Small intestine (tissue), 7 donors: Measurements from ENCODE around the gene ACY1. TPM values are rescaled to one million over a fixed set of nuclear protein-coding genes. Genes with fewer than 3 reads are reported as not detected.
"Not testable (repeated sequence)": the region's sequence is repeated elsewhere in the genome, so short reads cannot be mapped to it uniquely, and the experiment has no call there.

ENCODE experiments used
- DNase-seq, 2 donors: peaks; one replicate each; pipeline versions ENCODE4 v3.0.0 to v3.0.0-alpha.2; 2013
- FAIRE-seq: peaks from 2 replicates; lab custom pipeline; 2012; peaks lifted over from hg19 to GRCh38; lab: Jason Lieb, UNC
- H3K27ac ChIP-seq, 3 donors: one replicate each; pipeline ENCODE4 v1.5.1; 2013; ENCODE audit warnings: low read length in 2 of 3, mild to moderate bottlenecking in 2 of 3, control low read depth in 1 of 3, inconsistent platforms in 1 of 3, low read depth in 1 of 3, moderate library complexity in 1 of 3
- H3K27me3 ChIP-seq, 3 donors: one replicate each; pipeline ENCODE4 v1.6.1; 2013; ENCODE audit warnings: low read length in 3 of 3, inconsistent platforms in 1 of 3; ENCODE audit not compliant: control insufficient read depth in 3 of 3, insufficient read depth in 3 of 3
- H3K36me3 ChIP-seq, 3 donors: one replicate each; pipeline ENCODE4 v1.6.1; 2013; ENCODE audit warnings: low read length in 3 of 3, inconsistent platforms in 1 of 3, low read depth in 1 of 3, mild to moderate bottlenecking in 1 of 3, moderate library complexity in 1 of 3; ENCODE audit not compliant: control insufficient read depth in 3 of 3, insufficient read depth in 2 of 3
- H3K4me1 ChIP-seq, 3 donors: one replicate each; pipeline ENCODE4 v1.6.1; 2013; ENCODE audit warnings: low read length in 2 of 3, inconsistent platforms in 1 of 3, low read depth in 1 of 3, mild to moderate bottlenecking in 1 of 3, moderate library complexity in 1 of 3; ENCODE audit not compliant: control insufficient read depth in 3 of 3, insufficient read depth in 2 of 3
- H3K4me3 ChIP-seq, 3 donors: one replicate each; pipeline ENCODE4 v1.5.1; 2013; ENCODE audit warnings: low read length in 3 of 3, control low read depth in 1 of 3, inconsistent platforms in 1 of 3, low read depth in 1 of 3, mild to moderate bottlenecking in 1 of 3, moderate library complexity in 1 of 3
- H3K9me3 ChIP-seq, 2 donors: one replicate each; pipeline ENCODE4 v1.6.1; 2013; ENCODE audit warnings: low read depth in 1 of 2, low read length in 1 of 2; ENCODE audit not compliant: control insufficient read depth in 2 of 2, insufficient read depth in 1 of 2
- WGBS, 3 donors: extraction: QIAGEN DNeasy Blood & Tissue Kit; methylation state at CpG; one replicate each; pipeline ENCODE4 v1.1.7; 2013; 5-methylcytosine and 5-hydroxymethylcytosine counted together
- polyA plus RNA-seq, 4 donors: library from polyadenylated mRNA; stranded (reverse) in 3 of 4; unstranded in 1 of 4; fragments of 200-250 nt in 3 of 4; fragments of 120-200 nt in 1 of 4; gene quantifications; one replicate each; pipeline versions ENCODE4 v1.2.1 to v1.2.3, GENCODE V29; 2013
- donor health status: healthy with polysubstance abuse.
- donor health status: control.
- donor health status: control.
- donor health status: Bipolar disorder and iron deficiency.
- donor health status: healthy.

The ACY1 gene
- polyA plus RNA-seq, 4 donors = 164 to 1,228 (median 588) TPM

GRCh38 chr3:51988286-51989146, 5.2 kb downstream of the ACY1 start:
- peaks cover 0 to 39% (median 0%) of the 10 kb centered on the region in 3 donors for H3K4me1 ChIP-seq
- WGBS, 3 donors = 75 to 79% (median 79%) methylated on average over 15 of the region's 15 CpGs
- DNase-seq = no peak
- H3K27ac ChIP-seq = no peak overlapping the region
- peaks cover 3 to 75% (median 11%) of the 10 kb centered on the region in 3 donors for H3K36me3 ChIP-seq
- no peak for FAIRE-seq
- no peaks in the 10 kb centered on the region for H3K27me3 ChIP-seq
- H3K9me3 ChIP-seq = no peaks in the 10 kb centered on the region
- H3K4me3 ChIP-seq = no peak overlapping the region

GRCh38 chr3:51990501-51990971, 7.2 kb downstream of the ACY1 start:
- H3K36me3 ChIP-seq = peaks cover 6 to 82% (median 16%) of the 10 kb centered on the region in 3 donors
- H3K9me3 ChIP-seq, DNase-seq, FAIRE-seq, H3K4me3 ChIP-seq, H3K27me3 ChIP-seq, H3K27ac ChIP-seq: not testable (repeated sequence)
- WGBS, 3 donors = 83 to 92% (median 86%) methylated on average over 26 to 38 of the region's 38 CpGs
- peaks cover 0 to 31% (median 2%) of the 10 kb centered on the region in 3 donors for H3K4me1 ChIP-seq

GRCh38 chr3:51992017-51992682, 8.8 kb downstream of the ACY1 start:
- H3K36me3 ChIP-seq = peaks cover 6 to 68% (median 16%) of the 10 kb centered on the region in 3 donors
- no peaks in the 10 kb centered on the region for H3K27me3 ChIP-seq
- H3K4me1 ChIP-seq = peaks cover 0 to 15% (median 2%) of the 10 kb centered on the region in 3 donors
- 74 to 83% (median 75%) methylated on average over 3 of the region's 3 CpGs for WGBS, 3 donors
- H3K4me3 ChIP-seq = no peak overlapping the region
- no peak overlapping the region for H3K27ac ChIP-seq
- DNase-seq (no peak), FAIRE-seq (no peak)
- H3K9me3 ChIP-seq = no peaks in the 10 kb centered on the region

- Histone ChIP-seq H3K36me3 (peaks cover 6 to 53% (median 13%) of the 10 kb centered on the region in 3 donors), H3K4me1 (peaks cover 0 to 11% (median 2%) of the 10 kb centered on the region in 3 donors)
- DNase-seq, FAIRE-seq, H3K9me3 ChIP-seq, H3K27me3 ChIP-seq, H3K27ac ChIP-seq, H3K4me3 ChIP-seq: not testable (repeated sequence)
- WGBS, 3 donors = 61 to 84% (median 61%) methylated on average over 4 to 10 of the region's 13 CpGs
Observed at GRCh38 chr3:51993657-51994056, 10.3 kb downstream of the ACY1 start.

GRCh38 chr3:51994530-51994929, 11.2 kb downstream of the ACY1 start:
- DNase-seq (no peak), FAIRE-seq (no peak)
- H3K36me3 ChIP-seq = peaks cover 6 to 44% (median 9%) of the 10 kb centered on the region in 3 donors
- peak overlapping the region in 2 of 3 donors; percentile 66 to 88 for H3K4me3 ChIP-seq
- peak overlapping the region in 2 of 3 donors; percentile 85 to 86 for H3K27ac ChIP-seq
- no peaks in the 10 kb centered on the region for H3K9me3 ChIP-seq
- 61 to 74% (median 61%) methylated on average over 2 of the region's 2 CpGs for WGBS, 3 donors
- no peaks in the 10 kb centered on the region for H3K27me3 ChIP-seq
- H3K4me1 ChIP-seq = peaks cover 0 to 11% (median 2%) of the 10 kb centered on the region in 3 donors

GRCh38 chr3:51995346-51996163, 12.2 kb downstream of the ACY1 start, which contains the start of gene RPL29:
TSS of gene RPL29 (minus strand) at chr3:51995895. CDS start at chr3:51995461, 434 bp downstream.
- Histone ChIP-seq H3K36me3 (peaks cover 6 to 41% (median 9%) of the 10 kb centered on the region in 3 donors), H3K4me1 (peaks cover 0 to 11% (median 2%) of the 10 kb centered on the region in 3 donors), H3K27ac (peak within 1 kb of the TSS; percentile 68 to 86 (median 85)), H3K9me3 (no peaks in the 10 kb centered on the region), H3K27me3 (no peaks in the 10 kb centered on the region), H3K4me3 (peak within 1 kb of the TSS; percentile 63 to 88 (median 66))
- FAIRE-seq (no peak), DNase-seq (peak; percentile 96 to 98)
- 0% methylated on average over 40 of the region's 40 CpGs for whole genome bisulfite sequencing, 3 donors

- peaks cover 0 to 14% (median 2%) of the 10 kb centered on the region in 3 donors for H3K4me1 ChIP-seq
- no peak overlapping the region for H3K27ac ChIP-seq
- no peak overlapping the region for H3K4me3 ChIP-seq
- H3K27me3 ChIP-seq = no peaks in the 10 kb centered on the region
- H3K36me3 ChIP-seq = peaks cover 6 to 31% (median 9%) of the 10 kb centered on the region in 3 donors
- 34 to 61% (median 43%) methylated on average over 2 of the region's 2 CpGs for WGBS, 3 donors
- DNase-seq (no peak), FAIRE-seq (no peak)
- no peaks in the 10 kb centered on the region for H3K9me3 ChIP-seq
Observed at GRCh38 chr3:51997172-51997571, 13.8 kb downstream of the ACY1 start.
